Measurements from ENCODE around the gene TGM4.
"Not testable (repeated sequence)": the region's sequence is repeated elsewhere in the genome, so short reads cannot be mapped to it uniquely, and the experiment has no call there.

TGM4 gene

DNA sequence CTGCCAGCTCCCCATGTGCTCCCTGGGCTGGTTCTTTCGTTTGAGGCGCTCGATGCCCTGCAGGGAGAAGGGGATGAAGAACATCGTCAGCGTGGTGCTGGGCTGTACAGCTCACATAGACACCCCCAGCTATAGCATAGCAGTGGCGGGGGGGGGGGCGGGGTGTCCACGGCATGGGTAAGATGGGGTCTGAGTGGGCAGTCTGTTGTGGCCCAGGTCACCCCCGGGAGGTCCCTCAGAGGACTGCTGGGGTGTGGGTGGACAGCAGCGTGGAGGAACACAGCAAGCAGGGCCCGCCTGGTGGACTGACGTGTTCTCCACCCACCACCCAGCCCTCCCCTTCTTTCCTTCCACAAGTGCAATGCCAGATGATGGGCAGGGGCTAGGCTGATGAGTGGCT is 43.7 kb downstream of the TGM4 start:
- DNase-seq: no peak

DNA sequence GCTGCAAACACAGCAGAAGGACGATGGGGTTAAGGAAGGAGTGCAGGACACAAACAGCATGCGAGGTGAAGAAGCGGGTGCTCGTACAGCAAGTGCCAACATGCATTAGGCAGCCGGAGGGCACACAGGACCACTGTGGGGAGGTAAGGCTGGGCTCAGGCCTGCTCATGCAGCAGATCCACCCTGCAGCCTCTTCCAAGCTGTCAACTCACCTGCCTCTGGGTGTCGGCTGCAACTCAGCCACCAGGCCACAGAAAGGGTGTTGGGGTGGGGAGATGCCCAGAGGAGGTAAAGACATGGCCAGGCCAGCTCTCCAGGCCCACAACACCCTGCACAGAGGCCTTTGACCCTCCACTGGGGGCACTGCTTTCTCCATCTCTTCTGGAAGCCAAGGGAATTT is 44.2 kb downstream of the TGM4 start:
- no peak for DNase-seq

DNA sequence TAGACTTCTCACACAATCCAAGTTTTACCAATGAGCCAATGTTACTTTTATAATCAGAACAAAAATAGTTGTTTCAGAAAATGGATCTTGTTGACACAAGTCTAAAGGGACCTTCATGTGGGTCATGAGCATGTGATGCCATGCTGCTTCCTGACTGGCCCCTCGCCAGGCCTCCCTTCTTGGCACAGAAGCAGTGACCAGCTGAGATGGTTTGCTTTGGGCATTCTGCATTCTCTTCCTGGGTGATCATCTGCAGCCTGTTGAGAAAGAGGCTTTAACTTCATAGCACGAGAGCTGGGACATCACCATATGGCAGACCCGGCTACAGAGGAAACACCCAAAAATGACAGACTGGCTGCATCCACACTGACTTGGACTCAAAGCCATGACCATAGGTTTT is 45.7 kb downstream of the TGM4 start:
- no peak for DNase-seq

DNA sequence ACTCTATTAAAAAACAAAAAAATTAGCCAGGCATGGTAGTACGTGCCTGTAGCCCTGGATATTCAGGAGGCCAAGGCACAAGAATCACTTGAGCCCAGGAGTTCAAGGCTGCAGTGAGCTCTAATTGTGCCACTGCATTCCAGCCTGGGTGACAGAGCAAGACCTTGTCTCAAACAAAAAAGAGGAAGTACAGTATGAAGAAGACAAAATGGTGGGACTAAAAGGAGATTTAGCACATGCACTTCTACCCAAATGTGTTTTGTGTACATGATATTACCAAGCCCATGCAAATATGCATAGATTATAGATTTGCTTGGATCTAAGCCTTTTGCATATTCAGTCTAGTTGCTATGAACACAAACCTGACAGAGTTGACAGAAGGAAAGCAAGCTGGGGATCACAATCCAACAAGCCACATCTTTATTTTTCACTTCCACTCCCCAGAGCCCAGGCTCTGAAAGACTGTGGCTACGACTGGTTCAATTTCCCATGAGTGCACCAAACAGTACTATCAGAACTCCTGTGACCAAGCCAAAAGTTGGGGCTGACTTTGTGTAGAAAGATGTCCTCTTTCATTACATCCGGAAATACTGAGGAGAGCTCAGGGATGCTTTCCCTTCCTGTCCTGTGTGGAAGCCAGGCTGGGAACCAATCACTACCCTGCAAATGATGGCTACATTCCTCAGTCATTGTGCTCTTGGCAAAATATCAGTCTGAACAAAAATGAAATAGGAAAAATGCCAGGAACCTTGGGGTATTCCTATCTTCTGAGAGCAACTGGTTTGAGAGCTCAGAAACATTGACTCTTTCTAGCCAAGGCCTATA is 49.4 kb downstream of the TGM4 start:
- no peak for DNase-seq

DNA sequence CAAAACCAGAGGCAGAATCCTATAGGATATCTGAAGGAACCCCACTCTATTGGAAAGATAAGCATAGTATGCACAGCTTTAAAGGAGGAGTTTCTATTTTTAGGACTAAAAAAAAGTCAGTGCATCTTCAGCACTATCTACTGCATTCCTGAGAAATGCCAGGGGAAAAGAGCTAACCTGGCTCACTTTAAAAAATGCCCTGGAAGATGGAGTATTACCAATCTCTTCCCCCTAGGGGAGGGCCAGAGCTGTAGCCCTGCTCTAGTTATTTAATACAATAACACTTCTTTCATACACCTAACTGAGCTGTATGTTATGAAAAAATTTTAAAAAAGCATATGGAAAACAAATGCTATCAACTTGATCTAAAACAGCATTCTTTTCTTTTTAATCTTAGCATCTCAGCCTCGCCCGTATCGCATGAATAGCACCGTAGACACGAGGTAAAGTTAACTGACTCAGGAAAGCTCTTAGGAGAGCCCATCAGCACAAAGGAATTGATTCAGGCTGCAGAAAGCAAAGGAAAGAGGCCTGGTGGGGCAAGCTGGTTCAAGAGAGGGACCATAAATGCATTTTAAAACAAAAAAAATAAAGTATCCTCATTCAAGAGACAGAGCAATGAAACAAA is 50.2 kb downstream of the TGM4 start:
- DNase-seq: no peak

DNA sequence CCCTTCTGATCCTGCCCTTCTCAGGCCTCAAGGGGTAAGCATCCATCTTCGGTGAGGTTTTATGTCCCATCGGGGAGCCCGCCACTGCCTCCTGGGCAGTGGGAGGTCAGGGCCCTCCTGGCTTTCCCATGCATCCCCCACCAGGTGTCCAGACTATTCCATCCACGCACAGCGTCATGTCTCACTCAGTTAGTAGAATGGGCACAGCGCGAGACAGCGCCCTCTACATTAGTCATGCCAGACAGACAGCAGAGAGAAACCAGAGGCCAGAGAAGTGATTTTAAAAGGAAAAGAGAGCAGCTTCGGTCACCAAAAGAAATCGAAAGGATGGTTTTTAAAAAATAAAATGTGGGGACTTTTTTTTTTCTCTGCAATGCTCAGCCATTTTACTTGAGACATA is 51.8 kb downstream of the TGM4 start:
- no peak for DNase-seq

DNA sequence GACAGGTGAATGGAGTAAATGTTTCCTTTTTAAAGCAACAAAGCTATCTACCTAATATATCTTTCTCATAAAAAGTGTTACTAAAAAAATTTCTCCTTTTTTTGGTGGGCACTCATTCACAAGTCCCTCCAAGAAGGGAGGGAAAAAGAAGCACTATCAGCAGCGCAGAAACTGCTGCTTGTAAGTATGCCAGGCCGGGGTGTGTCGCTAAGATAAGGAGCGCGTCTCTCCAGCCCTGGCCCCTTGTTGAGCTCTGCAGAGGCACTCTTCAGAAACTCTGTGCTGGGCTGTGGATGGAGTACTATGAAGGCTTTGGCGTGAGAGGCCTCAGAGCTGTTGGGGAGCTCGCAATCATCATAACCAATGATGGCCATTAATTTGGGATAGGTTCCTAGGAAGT is 52.5 kb downstream of the TGM4 start:
- DNase-seq: no peak

DNA sequence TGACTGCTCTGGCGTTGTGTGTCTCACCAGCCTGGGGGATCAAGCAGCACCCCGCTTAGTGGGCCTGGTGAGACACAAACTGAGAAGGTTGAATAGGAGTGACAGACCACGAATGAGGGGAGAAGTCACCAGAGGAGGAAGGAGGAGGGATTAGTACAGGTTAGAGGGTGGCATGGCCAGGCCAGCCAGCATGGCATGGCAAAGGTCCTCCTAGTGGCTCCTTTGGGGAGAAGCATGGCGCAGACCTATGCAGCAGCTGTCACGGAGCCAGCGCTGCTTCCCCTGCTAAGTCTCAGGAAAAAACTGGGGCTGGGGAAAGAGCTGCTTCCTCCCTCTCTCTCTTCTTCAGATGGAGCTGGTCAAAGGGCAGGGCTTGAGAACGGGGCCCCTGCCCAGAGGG is 53.0 kb downstream of the TGM4 start:
- no peak for DNase-seq

DNA sequence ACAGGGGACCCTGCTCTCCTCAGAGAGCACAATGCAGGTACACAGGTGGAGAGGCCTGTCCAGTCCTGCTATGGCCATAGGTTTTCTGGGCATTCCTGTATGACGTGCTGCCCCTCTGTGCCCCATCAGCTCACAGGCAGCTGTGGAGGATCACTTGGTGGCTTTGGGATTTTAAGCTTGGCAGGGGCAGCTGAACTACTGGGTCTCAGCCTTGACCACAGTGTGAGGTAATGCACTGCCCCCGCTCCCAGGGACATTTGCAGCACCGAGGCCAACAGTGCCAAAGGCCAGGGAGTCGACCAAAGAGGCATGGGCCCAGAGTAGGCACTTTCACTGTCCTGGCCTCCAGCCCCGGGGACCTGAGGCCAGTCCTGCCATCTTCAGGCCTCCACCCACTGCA is 55.4 kb downstream of the TGM4 start:
- DNase-seq: no peak

DNA sequence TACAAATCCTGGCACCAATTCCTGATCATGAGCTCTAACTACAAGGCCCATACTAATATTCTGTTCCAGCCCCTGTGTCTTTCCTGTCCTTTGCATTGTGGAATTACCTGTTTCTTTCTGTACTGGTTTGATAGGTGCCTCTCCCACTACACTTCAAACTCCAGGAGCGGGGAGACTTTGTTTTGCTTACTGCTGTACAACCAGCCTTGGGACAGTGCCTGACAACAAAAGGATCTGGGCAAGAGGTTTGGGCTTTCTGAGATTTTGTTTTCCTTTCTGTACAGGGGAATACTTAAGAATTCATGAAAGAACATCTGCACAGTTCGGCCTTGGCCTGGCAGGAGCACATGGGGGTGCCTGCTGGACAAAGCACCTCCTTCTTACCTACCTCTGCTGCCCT is 56.5 kb downstream of the TGM4 start:
- no peak for DNase-seq

DNA sequence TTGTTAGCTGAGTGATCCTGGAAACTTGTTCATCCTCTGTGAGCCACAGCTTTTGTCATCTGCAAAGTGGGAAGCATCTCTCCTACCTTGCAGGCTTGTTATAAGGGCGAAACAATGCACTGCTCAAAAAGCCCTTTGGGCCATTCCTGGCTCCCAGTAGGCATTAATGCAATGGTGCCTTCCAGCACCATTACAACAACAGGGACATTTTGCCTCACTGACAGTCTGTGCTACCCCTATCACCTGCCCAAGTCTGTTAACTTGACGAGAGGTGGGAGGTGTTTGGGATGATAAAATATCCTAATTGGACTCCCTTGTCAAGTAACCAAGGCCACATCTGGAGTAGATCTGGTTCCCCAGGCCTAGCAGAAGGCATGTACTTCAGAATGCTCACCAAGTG is 57.4 kb downstream of the TGM4 start:
- no peak for DNase-seq

DNA sequence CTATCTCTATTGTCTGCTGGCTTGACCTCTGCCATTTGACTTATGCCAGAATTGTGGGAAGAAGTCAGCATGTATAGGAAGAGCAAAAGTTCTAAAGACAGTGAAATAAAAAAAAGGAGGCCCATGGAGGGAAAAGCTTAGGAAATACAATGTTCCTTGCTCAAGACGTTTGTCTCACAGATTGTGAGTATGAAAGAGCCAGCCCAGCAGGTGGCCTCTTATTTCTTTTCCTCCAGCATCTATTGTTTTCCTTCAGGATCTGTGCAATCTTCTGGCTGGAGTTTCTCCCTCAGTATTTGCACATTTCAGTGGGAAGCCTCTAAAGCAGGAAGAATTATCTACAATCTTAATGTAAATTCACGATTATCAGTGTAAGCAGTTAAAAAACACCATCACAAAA is 57.9 kb downstream of the TGM4 start:
- DNase-seq: no peak

DNA sequence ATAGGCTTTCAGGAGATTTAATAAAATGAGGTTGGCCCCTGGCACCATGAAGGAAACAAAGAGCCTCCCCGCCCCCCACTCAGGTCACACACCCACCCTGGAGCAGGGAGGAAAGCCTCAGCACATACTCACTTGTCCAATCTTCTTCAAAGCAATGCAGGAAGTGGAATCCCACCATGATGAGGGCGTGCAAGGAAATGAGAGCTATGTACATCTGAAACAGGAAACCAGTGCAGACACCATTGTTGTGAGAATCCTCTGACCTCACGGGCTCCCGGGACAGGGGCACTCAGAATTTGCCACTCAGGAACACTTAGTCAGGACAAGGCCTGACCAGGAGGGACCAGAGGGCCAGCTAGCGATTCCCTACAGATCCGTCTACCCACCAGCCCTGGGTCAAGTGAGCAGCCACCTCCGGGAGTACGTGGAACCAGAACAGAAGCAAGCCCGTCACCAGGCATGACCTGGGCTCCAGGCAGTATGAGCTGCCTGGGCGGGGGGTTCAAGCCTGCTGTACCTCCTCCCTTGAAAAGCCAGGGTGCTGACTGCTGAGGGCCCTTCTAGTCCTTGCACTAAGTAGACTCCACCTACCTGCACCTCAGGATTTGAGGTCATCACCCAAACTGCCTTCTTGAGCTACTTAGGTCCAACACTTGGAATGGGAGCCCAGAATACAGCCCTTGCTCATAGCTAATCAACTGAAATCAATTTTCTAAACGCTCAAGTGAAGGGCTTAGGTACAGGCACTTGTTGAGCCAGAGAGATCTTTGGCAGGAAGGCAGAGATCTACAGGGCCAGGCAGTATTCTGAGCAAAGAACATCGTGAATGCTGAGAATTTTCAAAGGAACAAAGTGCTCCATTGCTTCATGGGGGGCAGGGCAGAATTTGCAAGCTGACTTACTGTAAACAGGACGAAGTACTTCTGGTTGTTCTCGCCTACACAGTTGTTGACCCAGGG is 58.9 kb downstream of the TGM4 start:
- no peak for DNase-seq

DNA sequence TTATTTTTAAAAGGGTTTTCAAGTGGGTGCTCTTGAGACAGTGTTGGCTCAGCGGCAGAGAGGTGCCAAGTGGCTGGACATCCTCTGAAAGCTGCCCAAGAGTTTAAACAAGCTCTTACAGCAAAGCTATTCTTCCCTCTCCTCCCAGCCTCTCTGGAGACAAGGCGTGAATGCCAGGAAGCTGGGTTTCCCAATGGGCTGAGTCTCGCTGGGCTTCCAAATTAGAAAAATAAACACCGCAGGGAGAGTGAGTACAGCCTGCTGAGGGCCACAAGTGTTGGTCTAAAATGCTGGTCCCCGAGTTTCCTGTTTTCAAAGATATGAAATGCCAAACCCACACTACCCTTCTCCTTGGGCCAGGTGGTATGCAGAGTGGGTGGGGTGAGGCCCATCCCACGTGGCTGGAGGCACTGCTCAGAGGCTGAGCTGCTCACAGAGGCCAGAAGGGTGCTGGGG is 65.2 kb downstream of the TGM4 start:
- no peak for DNase-seq

DNA sequence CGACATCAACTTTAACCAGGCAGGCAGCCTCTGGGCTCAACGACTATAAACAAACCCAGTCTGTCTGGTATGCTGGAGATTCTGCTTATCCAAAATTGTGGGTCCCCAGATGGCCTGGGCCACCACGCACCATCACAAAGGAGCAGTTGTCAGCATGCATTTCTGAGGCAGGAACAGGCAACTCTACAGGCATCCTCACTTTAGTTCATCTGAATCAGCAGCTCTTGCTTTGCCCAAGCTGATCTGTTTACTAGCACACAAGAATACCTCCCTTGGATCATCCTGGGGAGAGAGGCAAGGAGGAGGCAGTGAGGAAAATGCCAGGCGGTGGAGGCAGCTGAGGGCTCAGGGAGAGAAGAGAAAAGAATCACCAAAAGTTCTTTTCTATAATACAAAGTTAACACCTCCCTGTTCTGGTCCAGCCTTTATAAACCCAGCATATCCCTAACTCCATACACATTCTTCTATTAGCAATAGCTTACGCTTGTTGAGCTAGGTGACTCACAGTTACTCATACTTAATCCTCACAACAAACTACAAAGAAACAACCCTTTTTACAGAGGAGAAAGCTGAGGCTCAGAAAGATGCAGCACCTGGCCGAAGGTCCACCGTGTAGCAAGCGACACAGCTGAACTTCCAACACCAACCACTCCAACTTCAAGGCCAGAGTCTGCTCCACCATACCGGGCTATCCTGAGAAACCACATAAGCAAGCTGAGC is 68.0 kb downstream of the TGM4 start:
- DNase-seq: no peak

DNA sequence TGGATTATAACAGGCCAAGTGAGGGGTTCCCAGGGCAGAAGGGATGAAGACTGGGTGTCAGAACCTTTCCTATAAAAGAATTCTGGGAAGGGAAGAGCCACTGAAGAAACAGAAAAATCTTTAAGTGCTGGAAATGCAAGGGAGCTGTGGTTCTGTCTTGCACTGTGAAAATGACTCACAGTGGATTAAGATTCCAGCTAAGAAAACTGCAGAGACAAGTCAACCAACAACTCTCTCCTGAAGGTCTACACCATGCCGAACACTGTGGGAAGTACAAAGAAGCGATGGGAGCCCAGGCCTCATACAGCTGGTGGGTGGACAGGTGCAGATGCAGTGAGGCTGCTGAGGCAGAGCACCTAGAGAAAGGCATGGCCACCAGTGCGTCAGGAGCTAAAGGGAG is 73.8 kb downstream of the TGM4 start:
- DNase-seq: no peak

DNA sequence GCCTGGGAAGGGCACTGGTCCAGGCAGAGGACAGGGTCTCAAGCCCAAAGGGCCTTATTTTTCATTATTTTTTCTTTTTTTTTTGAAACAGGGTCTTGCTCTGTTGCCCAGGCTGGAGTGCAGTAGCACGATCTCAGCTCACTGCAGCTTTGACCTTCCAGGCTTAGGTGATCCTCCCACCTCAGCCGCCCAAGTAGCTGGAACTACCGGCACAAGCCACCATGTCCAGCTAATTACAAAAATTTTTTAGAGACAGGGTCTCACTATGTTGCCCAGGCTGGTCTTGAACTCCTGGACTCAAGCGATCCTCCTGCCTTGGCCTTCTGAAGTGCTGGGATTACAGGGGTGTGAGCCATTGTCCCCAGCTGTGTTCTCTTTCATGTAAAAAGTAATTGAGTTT is 75.4 kb downstream of the TGM4 start:
- DNase-seq: not testable (repeated sequence)

DNA sequence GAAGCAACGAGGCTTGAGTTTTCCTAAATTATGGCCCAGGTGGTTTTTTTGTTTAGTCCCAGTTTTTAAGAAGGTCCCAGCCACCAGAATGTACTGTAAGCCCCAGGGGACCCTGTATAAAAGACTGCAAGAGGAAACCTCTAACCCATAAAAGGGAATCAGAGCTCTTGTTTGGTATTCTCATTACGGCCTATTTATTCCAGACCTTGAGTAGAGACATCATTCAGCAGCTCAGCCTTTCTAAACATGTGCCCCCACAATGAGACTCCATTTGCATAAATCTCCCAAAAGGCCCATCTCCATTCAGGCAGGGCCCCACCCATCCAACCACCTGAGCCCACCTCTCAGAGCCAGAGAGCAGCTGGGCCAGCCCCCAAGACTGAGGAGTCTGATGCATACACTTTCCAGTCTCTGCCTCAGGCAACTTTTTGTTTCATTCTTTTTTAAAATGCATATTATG is 75.9 kb downstream of the TGM4 start:
- DNase-seq: no peak

DNA sequence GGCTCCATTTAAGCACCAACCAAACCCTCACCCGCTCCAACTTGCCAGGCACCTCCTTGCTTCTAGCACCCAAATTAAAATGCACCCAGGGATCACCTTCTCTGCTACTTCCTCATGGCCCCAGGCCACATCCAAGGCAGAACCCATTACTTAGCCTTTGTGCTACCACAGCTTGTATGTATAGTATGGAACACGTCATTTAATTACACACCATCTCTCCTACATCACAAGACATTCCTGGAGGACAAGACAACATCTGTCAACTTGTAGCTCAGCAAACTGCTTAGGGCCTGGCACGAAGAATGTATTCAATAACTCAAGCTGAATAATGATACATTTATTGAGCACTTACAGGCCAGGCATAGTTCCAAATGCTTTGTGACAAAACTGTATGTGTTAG is 78.3 kb downstream of the TGM4 start:
- no peak for DNase-seq

DNA sequence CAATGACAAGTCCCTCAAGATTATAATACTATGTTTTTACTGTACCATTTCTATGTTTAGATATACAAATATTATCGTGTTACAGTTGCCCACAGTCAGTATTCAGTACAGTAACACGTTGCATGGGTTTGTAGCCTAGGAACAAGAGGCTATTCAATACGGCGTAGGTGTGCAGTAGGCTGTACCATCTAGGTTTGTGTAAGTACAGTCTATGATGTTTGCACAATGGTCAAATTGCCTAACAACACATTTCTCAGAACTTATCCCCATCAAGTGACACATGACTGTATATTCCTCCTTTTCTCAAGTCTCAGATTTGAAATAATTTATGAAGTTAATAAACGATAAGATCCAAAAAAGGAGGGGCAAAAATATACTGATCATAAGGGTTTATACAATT is 79.9 kb downstream of the TGM4 start:
- DNase-seq: no peak

DNA sequence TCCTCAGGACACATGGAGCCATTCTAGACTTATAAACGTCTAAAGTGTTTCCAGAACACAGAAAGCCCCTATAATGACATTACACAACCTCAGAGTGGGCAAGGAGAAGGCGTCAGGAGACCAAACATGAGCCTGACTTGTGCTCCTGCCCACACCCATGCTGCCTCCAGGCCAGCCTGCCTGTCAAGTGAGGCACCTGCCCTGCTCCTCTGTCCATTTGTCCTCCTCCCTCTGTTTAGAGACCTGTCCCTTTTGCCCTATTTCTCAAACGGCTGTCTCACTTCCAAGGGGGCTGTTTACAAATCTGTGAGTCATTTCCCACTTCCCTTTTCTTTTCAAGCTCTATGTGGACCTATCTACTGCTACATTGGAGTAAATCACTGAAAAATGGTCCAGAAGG is 80.6 kb downstream of the TGM4 start:
- no peak for DNase-seq

DNA sequence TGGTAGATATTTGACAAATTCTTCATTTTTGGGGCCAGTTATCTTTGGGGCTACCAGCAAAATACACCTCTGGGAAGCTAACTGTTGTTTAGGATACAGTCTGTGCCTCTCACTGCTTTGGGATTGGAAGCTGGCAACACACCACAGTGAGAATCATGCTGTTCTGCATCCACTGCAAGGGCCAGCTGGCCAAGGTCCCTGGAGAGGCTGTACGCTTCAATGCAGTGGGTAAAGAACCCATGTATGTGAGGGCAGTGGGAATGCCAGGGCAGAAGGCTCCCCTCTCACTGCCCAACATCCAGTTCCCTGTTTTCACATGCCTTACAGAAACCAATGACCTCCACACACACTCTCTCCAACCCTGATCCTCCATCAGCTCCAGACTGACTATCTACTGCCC is 81.5 kb downstream of the TGM4 start:
- DNase-seq: no peak

DNA sequence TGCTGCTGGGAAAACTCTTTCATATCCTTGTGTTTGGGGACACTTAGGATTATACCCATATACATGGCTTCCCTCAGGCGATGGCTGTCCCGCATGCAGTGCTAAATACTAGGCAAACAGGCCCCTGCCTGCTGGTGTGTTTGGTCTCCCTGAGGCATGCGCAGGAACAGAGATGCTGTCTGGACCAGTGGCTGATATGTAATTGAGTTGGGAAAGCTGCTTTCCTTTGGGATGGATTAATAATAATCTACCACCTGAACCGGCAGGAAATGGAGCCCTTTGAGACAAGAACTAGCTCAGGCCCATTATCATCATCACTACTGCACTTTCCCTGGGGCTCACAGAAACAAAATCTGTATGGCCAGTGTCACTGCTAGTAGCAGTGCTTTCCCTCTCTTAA is 83.6 kb downstream of the TGM4 start:
- no peak for DNase-seq
